Activated T-cell treated with anti-CD3 and anti-CD28 coated beads for 4 hours (primary cell): ENCODE data around the gene NCOA3.
"Not testable (repeated sequence)": the region's sequence is repeated elsewhere in the genome, so short reads cannot be mapped to it uniquely, and the experiment has no call there.

Experiments
- DNase-seq: peaks from one replicate; pipeline ENCODE4 v3.0.0-alpha.2; 2020

The NCOA3 gene

GRCh38 chr20:47540443-47541354 lies 39.0 kb downstream of the NCOA3 start:
- no peak for DNase-seq

DNA sequence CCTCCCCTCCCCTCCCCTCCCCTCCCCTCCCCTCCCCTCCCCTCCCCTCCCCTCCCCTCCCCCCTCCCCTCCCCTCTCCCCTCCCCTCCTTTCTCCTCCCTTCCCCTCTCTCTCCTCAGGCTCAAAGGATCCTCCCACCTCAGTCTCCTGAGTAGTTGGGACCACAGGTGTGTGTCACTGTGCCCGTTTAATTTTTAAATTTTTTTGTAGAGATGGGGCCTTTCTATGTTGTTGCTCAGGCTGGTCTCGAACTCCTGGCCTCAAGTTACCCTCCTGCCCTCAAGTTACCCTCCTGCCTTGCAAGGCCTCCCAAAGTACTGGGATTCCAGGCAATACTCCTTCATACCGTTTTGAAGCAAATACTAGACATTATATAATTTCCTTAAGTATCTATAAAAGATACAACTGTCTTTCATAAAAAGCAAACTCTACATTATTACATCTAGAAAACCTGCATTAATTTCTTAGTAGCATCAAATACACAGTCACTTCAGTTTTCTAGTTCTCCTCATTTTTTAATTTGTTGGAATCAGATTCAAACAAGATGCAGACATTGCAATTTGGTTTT lies 39.8 kb downstream of the NCOA3 start:
- no peak for DNase-seq

GRCh38 chr20:47543006-47543431 lies 41.3 kb downstream of the NCOA3 start:
- no peak for DNase-seq

GRCh38 chr20:47544240-47544639 lies 42.6 kb downstream of the NCOA3 start:
- DNase-seq = no peak

DNA sequence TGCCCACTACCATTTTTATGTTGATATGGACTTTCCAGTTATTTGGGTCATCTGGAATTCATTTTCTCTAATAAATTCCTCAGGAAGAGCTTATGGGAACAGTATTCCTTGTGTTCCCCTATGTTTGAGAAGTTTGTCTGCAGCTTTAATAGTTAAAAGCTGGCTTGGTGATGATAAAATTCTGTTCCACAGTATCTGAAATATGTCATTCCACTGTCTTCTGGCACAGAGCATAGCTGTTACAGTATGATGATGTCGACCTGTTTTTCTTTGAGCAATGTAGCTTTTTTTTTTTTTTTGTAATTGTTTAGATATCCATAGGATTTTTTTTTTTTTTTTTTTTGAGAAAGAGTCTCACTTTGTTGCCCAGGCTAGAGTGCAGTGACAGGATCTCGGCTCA lies 43.2 kb downstream of the NCOA3 start:
- no peak for DNase-seq

DNA sequence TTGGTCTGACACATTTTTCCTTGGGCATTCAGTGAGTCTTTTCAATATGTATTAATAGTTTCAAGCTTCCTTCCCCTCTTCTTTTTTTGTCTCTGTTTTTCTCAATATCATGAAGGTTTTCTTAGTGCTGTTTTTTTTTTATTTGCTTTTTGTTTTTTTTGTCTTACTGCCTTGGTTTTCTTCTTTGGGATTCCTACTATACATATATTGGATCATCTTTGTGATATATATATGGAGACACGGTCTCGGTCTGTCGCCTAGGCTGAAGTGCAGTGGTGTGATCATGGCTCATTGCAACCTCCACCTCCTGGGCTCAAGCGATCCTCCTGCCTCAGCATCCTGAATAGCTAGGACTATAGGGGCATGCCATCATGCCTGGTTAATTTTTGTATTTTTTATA lies 43.8 kb downstream of the NCOA3 start:
- no peak for DNase-seq

DNA sequence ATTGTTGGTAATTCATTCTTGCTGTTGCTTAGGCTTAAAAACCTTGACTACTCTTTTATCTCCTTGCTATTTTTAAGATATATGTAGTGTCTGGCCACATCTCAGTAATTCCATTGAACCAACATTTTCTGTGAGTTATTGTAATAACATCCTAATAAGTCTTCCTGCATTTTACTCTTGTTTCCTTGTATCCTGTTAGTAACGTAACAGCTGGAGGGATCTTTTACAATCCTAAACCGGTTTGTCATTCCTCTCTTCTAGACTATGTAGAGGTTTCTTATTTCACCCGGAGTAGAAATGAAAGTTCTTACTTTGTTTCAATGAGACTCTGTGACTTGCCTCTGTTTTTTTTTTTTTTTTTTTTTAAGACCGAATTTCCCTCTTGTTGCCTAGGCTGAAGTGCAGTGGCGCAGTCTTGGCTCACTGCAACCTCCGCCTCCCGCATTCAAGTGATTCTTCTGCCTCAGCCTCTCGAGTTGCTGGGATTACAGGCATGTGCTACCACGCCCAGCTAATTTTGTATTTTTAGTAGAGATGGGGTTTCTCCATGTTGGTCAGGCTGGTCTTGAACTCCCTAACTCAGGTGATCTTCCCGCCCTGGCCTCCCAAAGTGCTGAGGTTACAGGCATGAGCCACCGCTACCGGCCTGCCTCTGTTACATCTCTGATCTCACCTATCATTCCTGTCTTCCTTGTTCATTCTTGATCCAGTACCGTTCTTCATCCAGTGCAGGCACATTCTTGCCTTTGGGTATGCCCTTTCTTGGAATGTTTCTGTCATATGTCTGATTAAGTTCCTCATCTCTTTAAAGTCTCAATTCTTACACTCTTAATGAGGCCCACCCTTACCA lies 44.7 kb downstream of the NCOA3 start:
- no peak for DNase-seq

GRCh38 chr20:47547034-47547387 lies 45.3 kb downstream of the NCOA3 start:
- no peak for DNase-seq

DNA sequence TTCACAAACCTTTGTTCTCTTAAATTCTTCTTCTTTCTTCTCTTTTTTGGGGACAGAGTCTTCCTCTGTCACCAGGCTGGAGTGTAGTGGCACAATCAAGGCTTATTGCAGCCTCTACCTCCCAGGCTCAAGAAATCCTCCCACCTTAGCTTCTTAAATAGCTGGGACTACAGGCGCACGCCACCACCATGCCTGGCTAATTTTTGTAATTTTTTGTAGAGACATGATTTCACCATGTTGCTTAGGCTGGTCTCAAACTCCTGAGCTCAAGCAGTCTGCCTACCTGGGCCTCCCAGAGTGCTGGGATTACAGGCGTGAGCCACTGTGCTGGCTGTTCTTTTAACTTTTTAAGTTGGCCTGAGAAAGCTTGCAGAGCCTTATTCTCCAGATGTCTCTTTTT lies 48.0 kb downstream of the NCOA3 start:
- no peak for DNase-seq

DNA sequence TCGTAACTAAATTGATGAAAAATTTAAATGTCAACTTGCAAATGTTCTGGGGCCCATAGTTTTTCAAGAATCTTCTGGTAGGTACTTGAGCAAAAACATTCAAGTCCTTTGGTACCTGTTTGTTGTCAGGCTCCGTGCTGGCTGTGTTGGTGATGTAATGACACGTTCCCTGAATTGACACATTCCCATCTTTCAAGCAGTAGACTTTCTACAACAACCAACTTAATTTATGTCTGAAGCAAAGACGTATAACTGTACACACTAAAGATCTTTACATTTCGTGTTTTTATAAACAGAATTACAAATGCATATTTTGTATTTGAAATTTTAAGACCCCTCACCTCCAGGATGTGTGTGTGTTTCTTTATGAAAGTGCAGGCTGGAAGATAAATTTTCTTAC lies 49.5 kb downstream of the NCOA3 start:
- no peak for DNase-seq

DNA sequence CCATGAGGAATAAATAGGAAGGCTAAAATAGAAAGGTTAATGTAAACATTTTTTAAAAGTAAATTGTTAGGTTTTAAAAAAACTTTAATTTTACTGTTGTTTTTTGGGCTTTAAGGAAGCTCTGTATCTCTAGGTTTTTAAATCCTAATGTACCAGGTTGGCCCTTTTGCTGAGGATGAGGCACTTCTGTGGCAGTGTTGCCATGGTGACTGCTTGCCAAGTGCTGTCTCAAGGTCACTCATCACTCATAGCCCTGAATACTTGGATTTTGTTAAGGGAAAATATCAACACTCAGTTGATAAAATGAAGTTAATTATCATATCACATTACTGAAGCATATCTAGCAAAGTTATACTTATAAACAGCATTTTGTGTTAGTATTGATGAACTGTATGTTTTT lies 50.2 kb downstream of the NCOA3 start:
- no peak for DNase-seq

DNA sequence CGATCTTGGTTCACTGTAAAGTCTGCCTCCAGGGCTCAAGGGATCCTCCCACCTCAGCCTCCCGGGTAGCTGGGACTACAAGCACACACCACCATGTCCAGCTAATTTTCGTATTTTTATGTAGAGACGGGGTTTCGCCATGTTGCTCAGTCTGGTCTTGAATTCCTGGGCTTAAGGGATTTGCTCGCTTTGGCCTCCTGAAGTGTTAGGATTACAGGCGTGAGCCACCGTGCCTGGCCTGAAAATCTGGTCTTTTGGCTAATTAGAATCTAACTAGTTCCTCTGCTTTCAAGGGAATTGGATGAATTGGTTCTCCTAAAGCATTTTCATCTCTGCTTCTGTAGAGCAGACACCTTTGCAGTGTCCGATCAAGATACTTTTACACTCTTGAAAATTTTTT lies 51.3 kb downstream of the NCOA3 start:
- no peak for DNase-seq

GRCh38 chr20:47553594-47554235 lies 52.0 kb downstream of the NCOA3 start:
- DNase-seq = not testable (repeated sequence)

DNA sequence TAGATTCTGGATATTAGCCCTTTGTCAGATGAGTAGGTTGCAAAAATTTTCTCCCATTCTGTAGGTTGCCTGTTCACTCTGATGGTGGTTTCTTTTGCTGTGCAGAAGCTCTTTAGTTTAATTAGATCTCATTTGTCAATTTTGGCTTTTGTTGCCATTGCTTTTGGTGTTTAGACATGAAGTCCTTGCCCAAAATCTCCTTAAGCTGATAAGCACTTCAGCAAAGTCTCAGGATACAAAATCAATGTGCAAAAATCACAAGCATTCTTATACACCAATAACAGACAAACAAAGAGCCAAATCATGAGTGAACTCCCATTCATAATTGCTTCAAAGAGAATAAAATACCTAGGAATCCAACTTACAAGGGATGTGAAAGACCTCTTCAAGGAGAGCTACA lies 52.6 kb downstream of the NCOA3 start:
- not testable (repeated sequence) for DNase-seq

- DNase-seq = no peak
These were observed 55.5 kb downstream of the NCOA3 start for GRCh38 chr20:47557218-47557617.

- DNase-seq = no peak
These were observed 56.1 kb downstream of the NCOA3 start for GRCh38 chr20:47557791-47558190.

DNA sequence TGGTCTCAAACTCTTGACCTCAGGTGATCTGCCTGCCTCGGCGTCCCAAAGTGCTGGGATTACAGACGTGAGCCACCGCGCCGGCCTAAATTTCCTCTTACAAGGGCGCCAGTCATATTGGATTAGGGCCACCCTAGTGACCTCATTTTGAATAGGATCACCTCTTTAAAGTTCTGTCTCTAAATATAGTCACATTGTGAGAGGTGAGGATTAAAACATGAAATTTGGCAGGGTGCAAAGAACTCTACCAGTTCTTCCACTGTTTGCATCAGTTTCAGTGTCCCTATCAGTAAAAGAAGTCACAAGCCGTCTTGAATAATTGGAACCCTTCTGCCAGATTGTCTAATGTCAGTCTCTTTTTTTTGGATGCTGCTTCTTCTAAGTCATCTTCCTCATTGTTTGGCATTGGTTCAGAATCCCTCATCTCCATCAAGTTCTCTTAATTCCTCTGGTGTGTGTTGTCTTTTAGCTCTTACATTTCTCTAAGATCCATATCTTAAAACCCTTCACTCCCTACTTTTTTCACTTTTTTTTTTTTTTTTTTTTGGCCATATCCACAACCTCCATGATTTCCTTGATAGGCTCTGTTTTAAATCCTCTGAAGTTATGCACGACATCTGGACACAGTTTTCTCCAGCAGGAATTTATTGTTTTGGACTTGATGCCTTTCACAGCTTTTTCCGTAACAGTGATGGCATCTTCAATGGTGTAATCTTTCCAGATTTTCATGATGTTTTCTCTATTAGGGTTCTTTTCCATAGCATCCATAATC lies 56.8 kb downstream of the NCOA3 start:
- DNase-seq = no peak

DNA sequence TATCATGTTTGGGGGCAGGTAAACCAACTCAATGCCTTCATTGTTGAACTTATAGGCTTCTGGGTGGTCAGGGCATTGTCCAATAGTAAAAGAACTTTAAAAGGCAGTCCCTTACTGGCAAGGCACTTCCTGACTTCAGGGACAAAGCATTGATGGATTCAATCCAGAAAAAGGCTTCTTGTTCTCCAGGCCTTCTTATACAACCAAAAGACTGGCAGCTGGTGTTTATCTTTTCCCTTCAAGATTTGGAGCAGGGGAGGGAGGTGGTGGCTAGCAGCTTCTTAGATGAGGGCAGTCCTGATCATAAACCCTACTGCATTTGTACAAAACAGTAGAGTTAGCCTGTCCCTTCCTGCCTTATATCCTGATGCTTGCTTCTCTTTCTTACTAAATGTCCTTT lies 57.5 kb downstream of the NCOA3 start:
- no peak for DNase-seq

DNA sequence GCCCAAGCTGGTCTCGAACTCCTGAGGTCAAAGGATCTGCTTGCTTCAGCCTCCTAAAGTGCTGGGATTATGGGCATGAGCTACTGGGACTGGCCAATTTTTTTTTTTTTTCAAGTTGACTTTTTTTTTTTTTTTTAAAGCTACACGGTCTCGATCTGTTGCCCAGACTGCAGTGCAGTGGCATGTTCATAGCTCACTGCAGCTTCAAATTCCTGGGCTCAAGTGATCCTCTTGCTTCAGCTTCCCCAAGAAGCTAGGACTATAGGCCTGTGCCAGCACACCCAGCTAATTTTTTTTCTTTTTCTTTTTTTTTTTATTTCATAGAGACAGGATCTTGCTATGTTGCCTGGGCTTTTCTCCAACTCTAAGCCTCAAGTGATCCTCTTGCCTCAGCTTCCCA lies 59.5 kb downstream of the NCOA3 start:
- no peak for DNase-seq

GRCh38 chr20:47561603-47562583 lies 60.2 kb downstream of the NCOA3 start:
- no peak for DNase-seq

GRCh38 chr20:47566269-47566668 lies 64.6 kb downstream of the NCOA3 start:
- DNase-seq = no peak
